Fibroblast of mammary gland (primary cell): ENCODE measurements around the gene STAT4.

ENCODE experiments used
- DNase-seq: peaks from one replicate; pipeline ENCODE4 v3.0.0-alpha.2; 2010; ENCODE audit warnings: low read depth
- H3K4me3 ChIP-seq: 2 replicates; pipeline ENCODE4 v1.5.1; 2011; ENCODE audit warnings: low read depth, mild to moderate bottlenecking, low read length, moderate library complexity; ENCODE audit not compliant: control insufficient read depth
- CTCF ChIP-seq: conservative IDR thresholded peaks from 2 replicates; pipeline ENCODE4 v1.5.1; 2011; ENCODE audit warnings: low read depth, low read length, inconsistent platforms; ENCODE audit not compliant: control insufficient read depth, insufficient read depth

Gene STAT4

GRCh38 chr2:191036363-191036762, 114.4 kb downstream of the STAT4 start:
- DNase-seq: no peak
- TF ChIP-seq CTCF: no peak
- H3K4me3 ChIP-seq: no peak overlapping the region

- no peak overlapping the region for H3K4me3 ChIP-seq
- no peak for TF ChIP-seq CTCF
- DNase-seq: no peak
These were observed 118.0 kb downstream of the STAT4 start for GRCh38 chr2:191032588-191033429.

- no peak for TF ChIP-seq CTCF
- no peak for DNase-seq
- no peak overlapping the region for H3K4me3 ChIP-seq
These were observed 119.5 kb downstream of the STAT4 start for GRCh38 chr2:191031256-191031655.

- no peak overlapping the region for H3K4me3 ChIP-seq
- DNase-seq: peak; percentile 63
- peak; percentile 76 for TF ChIP-seq CTCF
These were observed 120.2 kb downstream of the STAT4 start for GRCh38 chr2:191030521-191031154.

- DNase-seq: no peak
- no peak for TF ChIP-seq CTCF
- no peak overlapping the region for H3K4me3 ChIP-seq
These were observed 121.4 kb downstream of the STAT4 start for GRCh38 chr2:191029280-191029950.

GRCh38 chr2:191026377-191026776, 124.4 kb downstream of the STAT4 start:
- DNase-seq: no peak
- no peak for TF ChIP-seq CTCF
- H3K4me3 ChIP-seq: no peak overlapping the region
